H9 (cell line): ENCODE measurements around the gene QSOX2. TPM values are rescaled to one million over a fixed set of nuclear protein-coding genes. Genes with fewer than 3 reads are reported as not detected.

Experiments
- DNase-seq: peaks from one replicate; pipeline ENCODE4 v3.0.0-alpha.2; 2017
- H2AFZ ChIP-seq: one replicate; pipeline ENCODE4 v1.6.1; 2013; ENCODE audit warnings: mild to moderate bottlenecking, low read length, control low read depth, moderate library complexity
- H2AK5ac ChIP-seq: 2 replicates; pipeline ENCODE4 v1.6.1; 2013; ENCODE audit warnings: low read length, control low read depth, mixed read lengths; ENCODE audit not compliant: insufficient read length
- H2BK120ac ChIP-seq: one replicate; pipeline ENCODE4 v1.6.1; 2013; ENCODE audit warnings: low read depth, mild to moderate bottlenecking, low read length, control low read depth, inconsistent platforms; ENCODE audit not compliant: poor library complexity, severe bottlenecking
- H2BK12ac ChIP-seq: 2 replicates; pipeline ENCODE4 v1.6.1; 2013; ENCODE audit warnings: low read length, control low read depth, mixed read lengths, low read depth; ENCODE audit not compliant: insufficient read length
- H2BK15ac ChIP-seq: 2 replicates; pipeline ENCODE4 v1.6.1; 2013; ENCODE audit warnings: low read depth, low read length, control low read depth
- H2BK20ac ChIP-seq: one replicate; pipeline ENCODE4 v1.6.1; 2013; ENCODE audit warnings: low read depth, mild to moderate bottlenecking, low read length, control low read depth, inconsistent platforms; ENCODE audit not compliant: poor library complexity, severe bottlenecking
- H2BK5ac ChIP-seq: 2 replicates; pipeline ENCODE4 v1.6.1; 2013; ENCODE audit warnings: low read length, control low read depth, mixed read lengths; ENCODE audit not compliant: insufficient read length
- H3K14ac ChIP-seq: 2 replicates; pipeline ENCODE4 v1.6.1; 2013; ENCODE audit warnings: low read length, control low read depth; ENCODE audit not compliant: insufficient read depth
- H3K18ac ChIP-seq: 2 replicates; pipeline ENCODE4 v1.6.1; 2013; ENCODE audit warnings: low read depth, mild to moderate bottlenecking, mixed read lengths, low read length, control low read depth; ENCODE audit not compliant: insufficient read length
- H3K23ac ChIP-seq: 2 replicates; pipeline ENCODE4 v1.6.1; 2013; ENCODE audit warnings: low read length, control low read depth, mixed read lengths, low read depth; ENCODE audit not compliant: insufficient read length
- H3K23me2 ChIP-seq: 2 replicates; pipeline ENCODE4 v1.6.1; 2013; ENCODE audit warnings: low read depth, mild to moderate bottlenecking, mixed read lengths, low read length, control low read depth; ENCODE audit not compliant: insufficient read length, poor library complexity, severe bottlenecking
- H3K27ac ChIP-seq: 2 replicates; pipeline ENCODE4 v1.5.1; 2013; ENCODE audit warnings: low read length, control low read depth, mixed read lengths, low read depth; ENCODE audit not compliant: insufficient read length
- H3K27me3 ChIP-seq: 2 replicates; pipeline ENCODE4 v1.6.1; 2013; ENCODE audit warnings: low read length, control low read depth, inconsistent platforms; ENCODE audit not compliant: insufficient read depth
- H3K4ac ChIP-seq: 2 replicates; pipeline ENCODE4 v1.6.1; 2013; ENCODE audit warnings: low read depth, mild to moderate bottlenecking, control low read depth, inconsistent platforms, low read length, moderate library complexity
- H3K4me1 ChIP-seq: 2 replicates; pipeline ENCODE4 v1.6.1; 2013; ENCODE audit warnings: low read length, control low read depth, inconsistent platforms; ENCODE audit not compliant: insufficient read depth
- H3K4me2 ChIP-seq: 2 replicates; pipeline ENCODE4 v1.6.1; 2013; ENCODE audit warnings: low read length, control low read depth, mixed read lengths; ENCODE audit not compliant: insufficient read length, insufficient read depth
- H3K56ac ChIP-seq: 2 replicates; pipeline ENCODE4 v1.6.1; 2013; ENCODE audit warnings: low read depth, mild to moderate bottlenecking, mixed read lengths, low read length, control low read depth; ENCODE audit not compliant: insufficient read length
- H3K79me1 ChIP-seq: 2 replicates; pipeline ENCODE4 v1.6.1; 2013; ENCODE audit warnings: low read depth, mild to moderate bottlenecking, moderate library complexity, low read length, control low read depth, inconsistent platforms; ENCODE audit not compliant: insufficient read depth, poor library complexity, severe bottlenecking
- H3K79me2 ChIP-seq: 2 replicates; pipeline ENCODE4 v1.6.1; 2013; ENCODE audit warnings: low read length, control low read depth, inconsistent platforms; ENCODE audit not compliant: insufficient read depth
- H3K9ac ChIP-seq: 2 replicates; pipeline ENCODE4 v1.6.1; 2013; ENCODE audit warnings: low read length, control low read depth, mixed read lengths; ENCODE audit not compliant: insufficient read length; ENCODE audit errors: extremely low read depth
- H3K9me3 ChIP-seq: one replicate; pipeline ENCODE4 v1.6.1; 2013; ENCODE audit warnings: low read depth, low read length, inconsistent platforms; ENCODE audit not compliant: control insufficient read depth
- H3T11ph ChIP-seq: one replicate; pipeline ENCODE4 v1.6.1; 2013; ENCODE audit warnings: mild to moderate bottlenecking, low read length, control low read depth, inconsistent platforms
- H4K20me1 ChIP-seq: one replicate; pipeline ENCODE4 v1.6.1; 2013; ENCODE audit not compliant: control insufficient read depth, insufficient read length, insufficient read depth
- H4K5ac ChIP-seq: 2 replicates; pipeline ENCODE4 v1.6.1; 2013; ENCODE audit warnings: low read depth, mild to moderate bottlenecking, mixed read lengths, low read length, control low read depth; ENCODE audit not compliant: insufficient read length
- H4K8ac ChIP-seq: replicated peaks from 2 replicates; pipeline ENCODE4 v1.6.1; 2013; ENCODE audit warnings: low read length, control low read depth, mixed read lengths, low read depth; ENCODE audit not compliant: insufficient read length
- H4K91ac ChIP-seq: 2 replicates; pipeline ENCODE4 v1.6.1; 2013; ENCODE audit warnings: low read depth, mild to moderate bottlenecking, moderate library complexity, mixed read lengths, low read length, control low read depth; ENCODE audit not compliant: insufficient read length
- H3K27ac Mint-ChIP-seq, 3 experiments: 2 replicates in 2 of 3; 3 replicates in 1 of 3; pipeline ENCODE4 v1.8.0; 2020 to 2021; ENCODE audit warnings: mixed read lengths in 3 of 3, mild to moderate bottlenecking in 1 of 3, moderate library complexity in 1 of 3
- H3K27me3 Mint-ChIP-seq: 2 replicates; pipeline ENCODE4 v1.8.0; 2021; ENCODE audit warnings: low read depth, mild to moderate bottlenecking, moderate library complexity, mixed read lengths
- H3K36me3 Mint-ChIP-seq, 3 experiments: 2 replicates in 2 of 3; 3 replicates in 1 of 3; pipeline ENCODE4 v1.8.0; 2020 to 2021; ENCODE audit warnings: low read depth in 3 of 3, mixed read lengths in 3 of 3; ENCODE audit not compliant: insufficient read depth in 1 of 3
- H3K4me1 Mint-ChIP-seq, 2 experiments: 2 replicates each; pipeline ENCODE4 v1.8.0; 2020; ENCODE audit warnings: mixed read lengths in 2 of 2
- H3K4me3 Mint-ChIP-seq, 2 experiments: 2 replicates in 1 of 2; 3 replicates in 1 of 2; pipeline ENCODE4 v1.8.0; 2020 to 2021; ENCODE audit warnings: mild to moderate bottlenecking in 2 of 2, mixed read lengths in 2 of 2, moderate library complexity in 1 of 2
- H3K9me3 Mint-ChIP-seq, 2 experiments: 2 replicates in 1 of 2; 3 replicates in 1 of 2; pipeline ENCODE4 v1.8.0; 2020; ENCODE audit warnings: mild to moderate bottlenecking in 2 of 2, mixed read lengths in 2 of 2, moderate library complexity in 1 of 2
- WGBS: extraction: QIAGEN DNeasy Blood & Tissue Kit; methylation state at CpG from one replicate; pipeline ENCODE4 v1.1.7; 2013; ENCODE audit warnings: missing lambda C conversion rate, low lambda C conversion rate, mixed read lengths; ENCODE audit not compliant: insufficient read length; ENCODE audit errors: extremely low coverage; 5-methylcytosine and 5-hydroxymethylcytosine counted together
- total RNA-seq: library from RNA; stranded (reverse); gene quantifications from 2 replicates; pipeline ENCODE4 v1.2.1, GENCODE V29; 2021
- TF ChIP-seq, protein P1 (sequence below): fragments of 200-600 bp; sonication (generic); conservative IDR thresholded peaks from 3 replicates; pipeline ENCODE4 v1.8.0; 2021; ENCODE audit warnings: antibody characterized with exemption, mild to moderate bottlenecking

Gene QSOX2
- total RNA-seq, 1 experiment from 2014 or later = 25.8 TPM

- Histone ChIP-seq H3K23me2 (no peaks in the 10 kb centered on the region), H3K27ac (no peak overlapping the region), H4K5ac (no peak overlapping the region), H3K4me2 (no peak overlapping the region), H2AFZ (no peak overlapping the region), H2AK5ac (no peak overlapping the region), H3K18ac (no peak overlapping the region), H3K79me2 (no peaks in the 10 kb centered on the region), H2BK5ac (no peak overlapping the region), H4K8ac (no peak overlapping the region), H3K23ac (no peak overlapping the region), H2BK120ac (no peak overlapping the region), H4K20me1 (no peaks in the 10 kb centered on the region), H2BK20ac (no peak overlapping the region), H2BK15ac (no peak overlapping the region), H3K4ac (no peak overlapping the region), H3K4me1 (no peaks in the 10 kb centered on the region), H3K79me1 (no peaks in the 10 kb centered on the region), H3K56ac (no peak overlapping the region), H4K91ac (no peak overlapping the region), H3K27me3 (no peaks in the 10 kb centered on the region), H3T11ph (no peak overlapping the region), H3K14ac (no peak overlapping the region), H2BK12ac (no peak overlapping the region), H3K9ac (no peak overlapping the region), H3K9me3 (no peaks in the 10 kb centered on the region)
- H3K9me3 Mint-ChIP-seq = no peaks in the 10 kb centered on the region
- DNase-seq = no peak
- TF ChIP-seq, protein P1, sequence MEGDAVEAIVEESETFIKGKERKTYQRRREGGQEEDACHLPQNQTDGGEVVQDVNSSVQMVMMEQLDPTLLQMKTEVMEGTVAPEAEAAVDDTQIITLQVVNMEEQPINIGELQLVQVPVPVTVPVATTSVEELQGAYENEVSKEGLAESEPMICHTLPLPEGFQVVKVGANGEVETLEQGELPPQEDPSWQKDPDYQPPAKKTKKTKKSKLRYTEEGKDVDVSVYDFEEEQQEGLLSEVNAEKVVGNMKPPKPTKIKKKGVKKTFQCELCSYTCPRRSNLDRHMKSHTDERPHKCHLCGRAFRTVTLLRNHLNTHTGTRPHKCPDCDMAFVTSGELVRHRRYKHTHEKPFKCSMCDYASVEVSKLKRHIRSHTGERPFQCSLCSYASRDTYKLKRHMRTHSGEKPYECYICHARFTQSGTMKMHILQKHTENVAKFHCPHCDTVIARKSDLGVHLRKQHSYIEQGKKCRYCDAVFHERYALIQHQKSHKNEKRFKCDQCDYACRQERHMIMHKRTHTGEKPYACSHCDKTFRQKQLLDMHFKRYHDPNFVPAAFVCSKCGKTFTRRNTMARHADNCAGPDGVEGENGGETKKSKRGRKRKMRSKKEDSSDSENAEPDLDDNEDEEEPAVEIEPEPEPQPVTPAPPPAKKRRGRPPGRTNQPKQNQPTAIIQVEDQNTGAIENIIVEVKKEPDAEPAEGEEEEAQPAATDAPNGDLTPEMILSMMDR = no peak
- H3K36me3 Mint-ChIP-seq = no peaks in the 10 kb centered on the region
- no peaks in the 10 kb centered on the region; the same call in 1 of the 2 replicates for H3K27me3 Mint-ChIP-seq
- H3K4me1 Mint-ChIP-seq = peaks cover 2 to 16% of the 10 kb centered on the region in 2 experiments; a peak in 2 of 4 replicates
- H3K27ac Mint-ChIP-seq = peak overlapping the region in 1 of 3 experiments; percentile 12; a peak in 1 of 7 replicates
- no CpG with 5 or more reads among the region's 22 CpGs for WGBS
- H3K4me3 Mint-ChIP-seq = no peak overlapping the region
Observed at GRCh38 chr9:136258786-136259516, 13.3 kb upstream of the QSOX2 start.
